HG03520 (cell line): ENCODE measurements around the gene MRFAP1.
"Not testable (repeated sequence)": the region's sequence is repeated elsewhere in the genome, so short reads cannot be mapped to it uniquely, and the experiment has no call there.

Source experiments
- ATAC-seq: cut with Tn5 transposase; IDR thresholded peaks from one replicate; pipeline ENCODE4 v1.9.1; 2021; ENCODE audit warnings: mild to moderate bottlenecking, moderate library complexity; ENCODE audit not compliant: unreplicated experiment

The MRFAP1 gene

DNA sequence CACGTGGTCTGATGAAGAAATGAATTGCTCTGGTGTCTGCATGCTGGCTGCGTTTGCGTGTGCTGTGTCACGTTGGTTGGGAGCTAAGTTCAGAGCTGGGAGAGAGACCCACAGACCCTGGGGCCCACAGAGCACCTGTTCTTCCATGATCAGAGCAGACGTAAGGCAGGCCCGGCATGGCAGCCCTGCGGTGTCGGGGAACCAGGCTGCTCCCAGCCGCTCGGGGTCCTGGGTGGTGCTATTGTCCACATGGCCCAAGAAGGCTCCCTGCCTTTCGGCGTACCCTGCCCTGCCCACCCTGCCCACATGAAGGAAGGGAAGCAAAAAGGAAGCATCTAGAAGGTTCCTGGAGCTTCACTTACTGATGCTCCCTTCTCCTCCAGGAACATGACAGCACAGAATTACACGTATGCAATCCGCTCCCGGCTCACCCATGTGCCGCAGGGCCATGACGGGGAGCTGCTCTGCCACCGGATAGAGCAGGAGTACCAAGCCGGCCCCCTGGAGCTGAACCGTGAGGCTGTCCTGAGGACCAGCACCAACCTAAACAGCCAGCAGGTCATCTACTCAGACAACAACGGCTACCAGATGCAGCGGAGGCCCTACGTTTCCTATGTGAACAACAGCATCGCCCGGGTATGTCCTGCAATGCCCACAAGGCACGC lies 30.9 kb upstream of the MRFAP1 start:
- ATAC-seq: no peak

DNA sequence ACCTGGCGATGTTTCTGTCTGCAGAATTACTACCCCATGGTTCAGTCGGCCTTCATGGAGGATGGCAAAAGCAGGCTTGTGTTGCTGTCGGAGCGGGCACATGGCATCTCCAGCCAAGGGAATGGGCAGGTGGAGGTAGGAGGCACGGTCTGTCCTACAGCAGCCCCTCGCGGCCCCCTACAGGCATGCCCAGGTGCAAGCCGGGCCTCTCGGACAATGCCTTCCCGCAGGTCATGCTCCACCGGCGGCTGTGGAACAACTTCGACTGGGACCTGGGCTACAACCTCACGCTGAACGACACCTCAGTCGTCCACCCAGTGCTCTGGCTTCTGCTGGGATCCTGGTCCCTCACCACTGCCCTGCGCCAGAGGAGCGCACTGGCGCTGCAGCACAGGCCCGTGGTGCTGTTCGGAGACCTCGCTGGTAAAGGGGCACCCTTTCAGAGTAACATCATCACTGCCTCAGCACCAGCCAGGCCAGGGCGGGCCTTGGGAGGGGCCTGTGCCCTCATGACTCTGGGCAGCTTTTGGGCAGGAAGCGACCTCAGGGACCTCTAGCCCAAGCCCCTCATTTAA lies 29.5 kb upstream of the MRFAP1 start:
- ATAC-seq: no peak

DNA sequence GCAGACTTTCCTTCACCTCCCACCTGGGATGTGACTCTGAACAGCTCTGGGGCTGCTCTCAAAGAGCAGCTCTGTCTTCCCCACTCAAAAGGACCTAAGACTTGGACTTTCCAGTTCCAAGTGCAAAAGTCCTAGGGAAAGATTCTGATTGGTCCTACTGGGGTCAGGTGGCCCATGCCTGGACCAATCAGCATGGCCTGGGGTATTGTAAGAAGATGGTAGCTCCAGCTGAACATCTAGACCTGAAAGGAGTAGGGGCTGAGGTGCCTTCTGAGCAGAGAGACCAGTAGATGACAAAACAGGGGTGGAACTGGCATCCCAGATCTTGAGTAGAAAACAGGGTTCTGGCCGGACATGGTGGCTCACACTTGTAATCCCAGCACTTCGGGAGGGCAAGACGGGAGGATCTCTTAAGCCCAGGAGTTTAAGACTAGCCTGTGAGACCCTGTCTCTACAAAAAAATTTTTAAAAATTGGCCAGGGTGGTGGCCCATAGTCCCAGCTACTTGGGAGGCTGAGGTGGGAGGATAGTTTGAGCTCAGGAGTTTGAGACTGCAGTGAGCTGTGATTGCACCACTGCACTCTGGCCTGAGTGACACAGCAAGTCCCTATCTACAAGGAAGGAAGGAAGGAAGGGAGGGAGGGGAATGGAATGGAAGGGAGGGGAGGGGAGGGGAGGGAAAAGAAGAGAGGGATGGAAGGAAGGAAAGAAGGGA lies 27.4 kb upstream of the MRFAP1 start:
- no peak for ATAC-seq

DNA sequence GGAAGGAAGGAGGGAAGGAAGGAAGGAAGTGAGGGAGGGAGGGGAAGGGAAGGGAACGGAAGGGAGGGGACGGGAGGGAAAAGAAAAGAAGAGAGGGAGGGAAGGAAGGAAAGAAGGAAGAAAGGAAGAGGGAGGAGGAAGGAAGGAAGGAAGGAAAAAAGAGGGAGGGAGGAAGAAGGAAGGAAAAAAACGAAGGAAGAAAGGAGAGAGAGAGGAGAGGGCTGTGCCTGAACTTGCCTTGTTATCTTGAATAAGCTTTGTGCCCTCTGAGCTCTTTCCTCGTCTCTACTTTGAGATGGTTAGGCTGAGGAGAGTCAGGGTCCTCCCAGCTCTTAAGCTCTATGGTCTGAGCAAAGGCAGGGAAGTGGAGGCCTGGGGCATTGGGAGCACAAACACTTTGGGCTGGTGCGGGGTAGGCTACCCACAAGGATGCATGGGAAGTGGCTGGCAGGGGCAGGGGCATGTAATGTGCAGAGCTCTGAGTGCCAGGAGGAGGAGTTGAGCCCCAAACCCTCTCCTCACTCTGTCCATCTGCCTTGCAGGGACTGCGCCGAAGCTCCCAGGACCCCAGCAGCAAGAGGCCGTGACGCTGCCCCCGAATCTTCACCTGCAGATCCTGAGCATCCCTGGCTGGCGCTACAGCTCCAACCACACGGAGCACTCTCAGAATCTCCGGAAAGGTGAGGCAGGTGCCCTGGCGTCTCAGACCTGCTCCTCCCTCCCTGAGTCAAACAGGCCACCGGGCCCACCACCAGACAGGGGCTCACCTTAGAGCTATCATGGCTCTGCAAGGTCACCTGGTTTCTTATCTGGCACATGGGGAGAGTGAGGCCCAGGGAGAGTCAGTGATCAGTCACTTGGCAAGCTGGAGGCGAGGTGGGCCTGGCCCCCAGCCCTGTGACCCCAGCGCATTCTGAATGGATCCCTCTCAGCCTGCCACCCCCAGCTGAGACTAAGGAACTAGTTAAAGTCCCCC lies 26.5 kb upstream of the MRFAP1 start:
- no peak for ATAC-seq

DNA sequence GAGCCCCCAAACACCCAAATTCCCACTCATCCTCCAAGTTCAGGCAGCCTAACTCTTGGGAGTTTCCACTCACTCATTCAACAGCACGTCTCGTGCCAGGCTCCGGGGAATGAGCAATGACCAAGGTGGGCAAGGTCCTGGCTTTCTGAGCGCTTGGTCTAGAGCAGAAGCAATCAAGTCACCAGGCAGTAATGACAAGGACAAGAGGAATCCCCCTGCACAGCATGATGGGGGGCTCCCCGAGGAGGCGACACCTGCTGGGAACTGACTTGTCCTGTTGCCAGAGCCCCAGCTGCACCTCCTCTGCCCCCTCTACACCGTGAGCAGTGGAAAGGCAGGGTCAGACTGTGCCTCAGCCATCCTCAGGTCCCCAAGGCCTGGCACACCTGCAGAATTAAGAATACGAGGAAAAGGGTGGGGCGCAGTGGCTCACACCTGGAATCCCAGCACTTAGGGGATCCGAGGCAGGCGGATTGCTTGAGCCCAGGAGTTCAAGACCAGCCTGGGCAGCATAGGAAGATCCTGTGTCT lies 25.7 kb upstream of the MRFAP1 start:
- no peak for ATAC-seq

DNA sequence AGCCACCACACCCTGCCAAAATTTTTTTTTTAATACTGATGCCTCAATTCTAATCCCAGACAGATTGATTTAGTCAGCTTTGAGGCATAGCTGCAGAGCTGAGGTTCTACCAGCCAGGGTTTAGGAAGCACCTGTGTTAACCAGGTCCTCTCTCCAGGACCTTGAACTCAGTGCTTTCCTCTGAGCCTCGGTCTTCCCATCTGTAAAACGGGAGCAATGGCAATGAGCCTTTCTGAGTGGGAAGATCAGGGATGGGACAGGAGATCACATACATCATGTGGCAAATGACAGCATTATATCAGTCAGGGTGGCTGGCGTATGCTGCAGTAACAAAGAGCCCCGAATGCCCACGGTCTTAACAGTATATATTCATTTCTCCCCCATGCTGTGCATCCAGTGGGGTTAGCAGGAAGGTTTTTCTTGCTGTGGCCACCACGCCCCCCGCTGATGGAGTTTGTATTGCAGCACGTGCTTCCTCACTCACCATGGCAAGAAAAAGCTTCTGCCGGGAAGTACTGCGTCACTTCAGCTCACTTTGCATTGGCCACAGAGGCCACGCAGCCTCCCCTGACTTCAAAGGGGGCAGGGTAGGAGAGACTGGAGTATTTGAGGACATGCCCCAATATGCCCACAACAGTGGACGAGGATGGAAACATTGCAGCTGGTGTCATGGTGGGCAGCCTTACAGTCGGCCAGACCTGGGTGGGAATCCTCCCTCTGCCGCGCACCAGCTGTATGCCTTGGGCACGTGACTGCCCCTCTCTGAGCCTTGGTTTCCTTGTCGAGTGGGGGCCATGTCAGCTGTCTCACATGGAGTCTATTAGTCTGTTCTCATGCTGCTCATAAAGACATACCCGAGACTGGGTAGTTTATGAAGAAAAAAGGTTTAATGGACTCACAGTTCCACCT lies 24.1 kb upstream of the MRFAP1 start:
- no peak for ATAC-seq

DNA sequence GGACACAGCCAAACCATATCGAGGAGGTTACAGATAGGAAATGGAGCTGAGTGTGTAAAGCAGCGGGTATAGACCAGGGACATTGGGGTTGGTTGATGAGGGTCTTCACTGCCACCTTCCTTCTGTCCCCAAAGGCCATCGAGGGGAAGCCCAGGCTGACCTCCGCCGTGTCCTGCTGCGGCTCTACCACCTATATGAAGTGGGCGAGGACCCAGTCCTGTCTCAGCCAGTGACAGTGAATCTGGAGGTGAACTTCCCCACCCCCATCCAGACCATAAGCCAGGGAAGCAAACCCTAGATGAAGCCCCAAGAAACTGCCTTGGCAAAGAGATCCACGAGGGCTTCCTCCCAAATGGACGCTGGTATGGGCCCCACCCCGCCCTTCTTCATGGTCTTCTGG lies 23.2 kb upstream of the MRFAP1 start:
- ATAC-seq: no peak

DNA sequence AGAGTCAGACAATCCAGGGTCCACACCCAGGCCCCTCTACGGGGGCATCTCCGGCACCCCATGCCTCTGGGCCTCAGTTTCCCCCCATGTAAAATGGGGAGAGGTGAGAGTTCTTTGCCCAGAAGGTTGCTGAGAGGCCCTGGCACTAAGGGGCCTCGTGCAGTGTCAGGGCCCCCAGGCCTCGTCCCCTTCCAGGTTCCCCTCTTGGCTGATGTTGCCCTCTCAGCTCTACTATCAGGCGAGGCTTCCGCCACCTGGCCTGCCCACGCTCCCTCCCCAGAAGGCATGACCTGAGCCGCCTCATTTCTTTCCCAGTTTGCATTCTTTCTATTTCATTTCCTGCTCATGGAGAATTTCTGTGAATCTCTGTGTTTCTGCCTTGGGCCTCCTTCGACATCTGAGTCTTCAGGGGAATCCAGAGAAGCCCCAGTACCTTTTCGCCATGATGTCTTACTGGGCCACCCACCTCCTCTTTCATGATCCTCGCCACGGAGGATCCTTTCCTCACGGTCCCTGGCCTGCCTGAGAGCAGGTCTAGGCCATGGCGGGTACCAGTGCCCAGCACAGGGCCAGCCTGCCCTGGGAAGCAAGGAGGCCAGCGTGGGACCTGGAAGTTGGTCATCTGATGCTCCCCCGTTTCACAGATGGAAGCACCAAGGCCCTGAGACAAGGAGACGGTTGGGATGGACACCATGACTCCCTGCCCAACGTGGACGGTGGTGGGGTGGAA lies 21.9 kb upstream of the MRFAP1 start:
- ATAC-seq: no peak

DNA sequence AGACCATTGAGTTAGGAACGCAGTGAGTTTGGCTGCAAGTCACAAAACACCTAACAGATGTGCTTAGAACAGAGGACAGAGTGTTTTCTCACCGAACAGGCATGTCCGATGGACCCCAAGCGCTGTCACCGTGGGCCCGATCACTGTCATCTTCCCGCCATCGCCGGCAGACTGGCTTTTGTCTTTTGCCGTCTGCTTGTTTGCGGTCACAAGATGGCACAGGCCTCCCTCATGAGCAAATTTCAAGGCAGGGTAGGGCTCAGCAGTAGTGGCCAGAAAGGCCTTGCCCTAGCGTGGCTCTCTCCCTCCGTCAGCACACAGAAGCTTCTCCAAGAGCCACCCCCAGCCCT lies 21.4 kb upstream of the MRFAP1 start:
- ATAC-seq: no peak

DNA sequence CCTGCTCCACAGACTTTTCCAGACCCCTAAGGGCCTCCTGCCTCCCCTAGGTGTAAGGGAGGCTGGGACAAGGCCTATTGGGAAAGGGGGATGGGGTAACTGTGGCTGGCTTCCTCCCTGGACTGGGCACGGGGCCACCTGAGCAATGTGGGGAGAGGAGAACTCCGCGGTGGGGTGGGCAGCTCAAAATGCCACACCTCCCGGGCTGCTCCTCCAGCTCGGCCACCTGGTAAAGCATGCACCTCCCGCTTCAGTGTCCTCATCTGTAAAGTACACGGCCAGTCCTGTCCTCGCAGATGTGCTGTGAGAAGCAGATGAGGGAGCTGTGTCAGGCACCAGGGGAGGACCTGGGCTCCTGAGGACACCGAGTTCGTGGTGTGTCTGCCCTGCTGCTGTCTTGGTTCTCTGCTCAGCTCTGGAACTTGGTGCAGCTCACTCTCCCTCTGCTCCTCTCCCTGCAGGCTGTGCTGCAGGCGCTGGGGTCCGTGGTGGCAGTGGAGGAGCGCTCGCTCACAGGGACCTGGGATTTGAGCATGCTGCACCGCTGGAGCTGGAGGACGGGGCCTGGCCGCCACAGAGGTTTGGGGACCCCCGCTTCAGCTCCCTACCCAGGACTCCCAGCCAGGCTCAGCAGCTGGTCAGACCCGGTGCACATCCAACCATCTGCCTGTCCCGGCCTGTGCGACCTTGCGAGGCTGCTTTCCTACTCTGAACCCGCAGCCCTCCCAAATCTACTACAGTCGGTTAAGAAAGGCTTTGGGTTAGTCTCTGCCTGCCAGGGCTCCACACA lies 20.8 kb upstream of the MRFAP1 start:
- no peak for ATAC-seq

DNA sequence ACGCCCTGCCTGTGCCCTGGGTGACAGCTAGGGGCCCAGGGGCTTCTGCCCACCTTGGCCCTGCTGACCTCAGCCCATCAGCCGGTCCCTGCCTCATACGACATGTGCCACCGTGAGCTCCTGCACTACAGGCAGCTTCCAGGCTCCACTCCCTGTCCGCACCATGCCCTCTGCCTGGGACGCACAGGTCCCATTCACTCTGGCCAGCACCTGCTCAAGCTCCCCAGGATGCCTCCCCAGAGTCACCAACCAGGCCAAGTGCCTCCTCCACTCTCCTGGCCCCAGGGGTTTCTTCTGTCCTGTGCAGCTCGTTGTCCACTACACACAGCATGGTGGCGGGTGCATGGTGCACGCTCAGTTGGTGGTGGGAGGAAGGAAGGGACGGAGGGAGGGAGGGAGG lies 20.2 kb upstream of the MRFAP1 start:
- no peak for ATAC-seq

DNA sequence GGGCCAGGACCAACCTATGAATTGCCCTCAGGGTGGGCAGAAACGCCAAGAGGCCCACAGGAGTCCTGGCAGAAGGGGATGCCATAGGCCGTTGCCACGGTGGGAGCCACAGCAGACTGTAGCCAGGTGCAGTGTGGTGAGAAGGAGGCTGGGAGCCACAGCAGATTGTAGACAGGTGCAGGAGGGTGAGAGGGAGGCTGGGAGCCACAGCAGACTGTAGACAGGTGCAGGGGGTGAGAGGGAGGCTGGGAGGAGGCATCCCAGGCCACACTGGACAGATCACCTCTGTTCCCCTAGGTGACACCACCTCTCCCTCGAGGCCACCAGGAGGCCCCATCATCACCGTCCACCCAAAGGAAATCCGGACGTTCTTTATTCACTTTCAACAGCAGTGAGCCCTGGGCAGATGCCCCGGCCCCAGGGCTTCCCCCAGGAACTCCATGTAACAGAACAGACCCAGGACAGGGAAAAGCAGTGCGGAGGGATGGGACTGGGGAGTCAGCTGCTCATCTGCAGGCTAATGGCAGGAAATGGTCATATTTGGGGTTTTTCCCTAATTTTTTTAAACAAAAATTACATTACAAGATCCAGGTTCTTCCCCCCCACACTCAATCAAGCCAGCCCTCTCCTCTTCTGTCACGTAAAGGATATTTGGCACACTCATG lies 19.5 kb upstream of the MRFAP1 start:
- no peak for ATAC-seq

DNA sequence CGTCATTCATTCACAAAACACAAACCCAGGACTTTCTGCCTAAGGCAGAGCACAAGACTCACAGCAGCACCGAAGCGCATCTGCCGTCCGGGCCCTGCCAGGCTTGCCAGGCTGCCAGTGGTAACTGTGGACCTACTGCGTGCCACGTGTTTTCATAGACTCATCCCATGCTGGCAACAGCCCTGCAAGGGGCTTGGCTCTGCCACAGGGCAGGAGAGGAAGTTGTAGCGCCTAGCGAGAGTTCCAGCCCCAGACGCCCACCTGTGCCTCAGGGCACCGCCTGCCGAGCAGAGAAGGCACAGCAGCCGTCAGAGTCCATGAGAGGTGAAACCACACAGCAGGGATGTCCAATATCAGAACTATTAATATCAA lies 18.9 kb upstream of the MRFAP1 start:
- no peak for ATAC-seq

DNA sequence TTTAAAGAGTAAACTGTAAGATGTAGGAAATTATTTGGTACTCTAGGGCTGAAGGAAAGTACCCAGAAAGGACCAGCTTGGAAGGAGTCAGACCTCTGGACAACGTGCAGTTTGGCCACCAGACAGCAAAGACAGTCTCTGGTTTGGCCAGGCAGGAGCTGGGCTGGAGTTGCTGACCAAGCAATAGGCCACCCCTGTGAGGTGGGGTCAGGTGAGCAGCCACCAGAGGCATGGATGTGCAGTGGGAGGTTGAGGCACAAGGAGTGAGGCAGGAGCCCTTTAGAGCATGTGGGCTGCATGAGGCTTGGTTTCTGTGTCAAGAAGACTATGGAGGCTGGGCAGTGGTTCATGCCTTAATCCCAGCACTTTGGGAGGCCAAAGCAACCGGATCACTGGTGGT lies 17.7 kb upstream of the MRFAP1 start:
- ATAC-seq: no peak

DNA sequence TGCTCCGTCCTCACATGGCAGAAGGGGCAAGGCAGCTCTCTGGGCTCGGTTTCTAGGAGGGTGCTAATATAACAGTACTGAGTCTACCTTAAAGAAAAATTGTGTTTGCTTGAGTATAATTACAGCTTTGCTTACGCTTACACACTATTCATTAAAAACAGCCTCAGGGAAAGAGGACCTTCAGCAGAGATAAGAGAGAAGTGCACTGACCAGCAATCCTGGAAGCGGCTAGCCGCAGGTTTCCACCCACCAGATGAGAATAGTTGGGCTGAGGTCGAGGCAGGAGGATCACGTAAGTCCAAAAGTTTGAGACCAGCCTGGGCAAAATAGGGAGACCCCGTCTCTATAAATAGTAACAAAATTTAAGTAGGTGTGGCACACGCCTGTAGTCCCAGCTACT lies 15.2 kb upstream of the MRFAP1 start:
- ATAC-seq: no peak

DNA sequence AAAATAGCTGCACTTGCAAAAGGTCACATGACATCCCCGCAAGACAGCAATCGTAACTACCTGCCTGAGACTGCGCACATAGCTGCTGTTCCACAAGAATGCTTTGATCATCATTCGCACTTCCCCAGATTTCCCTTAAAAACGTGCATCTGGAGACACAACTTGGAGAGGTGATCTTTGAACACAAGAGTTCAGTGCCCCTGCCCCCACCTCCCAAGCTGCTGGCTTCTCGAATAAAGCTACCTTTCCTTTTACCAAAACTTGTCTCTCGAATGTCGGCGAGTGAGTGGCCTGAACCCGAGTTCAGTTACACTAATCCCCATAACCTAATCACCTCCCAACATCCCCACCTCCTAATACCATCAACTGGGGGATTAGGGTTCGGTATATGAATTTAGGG lies 14.4 kb upstream of the MRFAP1 start:
- no peak for ATAC-seq

DNA sequence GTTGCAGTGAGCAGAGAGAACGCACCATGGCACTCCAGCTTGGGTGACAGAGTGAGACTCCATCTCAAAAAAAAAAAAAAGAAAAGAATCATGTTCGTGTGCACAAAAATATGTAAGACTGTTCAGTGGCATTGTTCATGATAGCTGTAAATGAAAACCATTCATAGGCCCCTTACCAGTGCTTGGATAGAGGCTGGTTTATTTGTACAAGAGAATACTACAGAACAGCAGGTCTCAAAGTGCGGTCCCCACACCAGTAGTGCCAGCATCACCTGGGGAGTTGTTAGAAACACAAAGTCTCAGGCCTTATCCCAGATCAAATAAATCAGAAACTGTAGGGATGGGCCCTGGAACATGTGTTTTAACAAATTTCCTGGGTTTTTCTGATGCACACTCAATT lies 12.7 kb upstream of the MRFAP1 start:
- no peak for ATAC-seq

DNA sequence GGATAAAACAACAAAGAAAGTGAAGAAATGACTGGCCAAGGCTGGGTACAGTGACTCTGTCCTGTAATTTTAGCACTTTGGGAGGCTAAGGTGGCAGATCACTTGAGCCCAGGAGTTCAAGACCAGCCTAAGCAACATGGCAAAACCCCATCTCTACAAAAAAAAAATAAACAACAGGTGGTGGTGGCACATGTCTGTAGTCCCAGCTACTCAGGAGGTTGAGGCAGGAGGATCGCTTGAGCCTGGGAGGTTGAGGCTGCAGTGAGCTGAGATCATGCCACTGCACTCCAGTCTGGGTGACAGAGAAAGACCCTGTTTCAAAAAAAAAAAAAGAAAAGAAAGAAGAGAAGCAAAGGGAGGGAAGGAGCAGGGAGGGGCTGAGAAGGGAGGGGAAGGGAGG lies 12.0 kb upstream of the MRFAP1 start:
- ATAC-seq: not testable (repeated sequence)
